Lung (tissue), 12 donors: ENCODE data around the gene SLC35E4. TPM values are rescaled to one million over a fixed set of nuclear protein-coding genes. Genes with fewer than 3 reads are reported as not detected.
"Not testable (repeated sequence)": the region's sequence is repeated elsewhere in the genome, so short reads cannot be mapped to it uniquely, and the experiment has no call there.

ENCODE experiments used
- ATAC-seq: fragments of 200-7000 bp; cut with Tn5 transposase; one replicate; pipeline ENCODE4 v1.9.1; 2020; ENCODE audit warnings: moderate number of reproducible peaks; ENCODE audit not compliant: insufficient read depth, low FRiP score
- DNase-seq, 3 donors: peaks; one replicate each; pipeline ENCODE4 v3.0.0-alpha.2; 2013 to 2017
- H3K27ac ChIP-seq, 2 donors: one replicate each; pipeline ENCODE4 v1.5.1; 2013; ENCODE audit warnings: mild to moderate bottlenecking in 2 of 2, moderate library complexity in 2 of 2, control low read depth in 1 of 2, inconsistent platforms in 1 of 2, low read depth in 1 of 2, low read length in 1 of 2
- H3K27me3 ChIP-seq, 3 donors: one replicate each; pipeline ENCODE4 v1.5.1; 2013; ENCODE audit warnings: low read length in 2 of 3; ENCODE audit not compliant: control insufficient read depth in 3 of 3, insufficient read depth in 3 of 3
- H3K36me3 ChIP-seq, 4 donors: one replicate each; pipeline ENCODE4 v1.5.1; 2013; ENCODE audit warnings: low read length in 4 of 4, mild to moderate bottlenecking in 1 of 4, moderate library complexity in 1 of 4; ENCODE audit not compliant: control insufficient read depth in 4 of 4, insufficient read depth in 4 of 4
- H3K4me1 ChIP-seq, 5 donors: one replicate each; pipeline ENCODE4 v1.5.1; 2013; ENCODE audit warnings: low read length in 5 of 5, mild to moderate bottlenecking in 2 of 5, moderate library complexity in 1 of 5; ENCODE audit not compliant: control insufficient read depth in 5 of 5, insufficient read depth in 5 of 5
- H3K4me3 ChIP-seq: one replicate; pipeline ENCODE4 v1.5.1; 2013; ENCODE audit warnings: mild to moderate bottlenecking, control low read depth, moderate library complexity
- H3K9ac ChIP-seq, 2 donors: one replicate each; pipeline ENCODE4 v1.5.1; 2013; ENCODE audit warnings: low read length in 2 of 2, control low read depth in 1 of 2; ENCODE audit not compliant: insufficient read depth in 1 of 2
- H3K9me3 ChIP-seq, 4 donors: one replicate each; pipeline ENCODE4 v1.5.1; 2013; ENCODE audit warnings: low read length in 3 of 4, mild to moderate bottlenecking in 1 of 4, moderate library complexity in 1 of 4; ENCODE audit not compliant: control insufficient read depth in 4 of 4, insufficient read depth in 3 of 4
- WGBS, 2 donors: extraction: QIAGEN DNeasy Blood & Tissue Kit; methylation state at CpG; one replicate each; pipeline ENCODE4 v1.1.7; 2013; 5-methylcytosine and 5-hydroxymethylcytosine counted together
- polyA plus RNA-seq, 2 donors: library from polyadenylated mRNA; stranded (reverse); fragments of 200-250 nt; gene quantifications; one replicate each; pipeline ENCODE4 v1.2.1, GENCODE V29; 2013
- total RNA-seq, 2 donors: library from RNA; depleted of rRNA in 1 of 2; stranded (reverse); fragments of >200 nt in 1 of 2; gene quantifications; one replicate each; pipeline ENCODE4 v1.2.1, GENCODE V29; 2014 to 2021
- TF ChIP-seq, protein P1 (sequence below): IDR thresholded peaks from 2 replicates; pipeline ENCODE4 v1.5.1; 2012; ENCODE audit warnings: mild to moderate bottlenecking; ENCODE audit errors: control extremely low read depth, extremely low read depth
- donor health status: control.
- donor health status: control.
- donor health status: Bipolar disorder and iron deficiency.
- donor health status: healthy.
- donor health status: DM: yes; HTN: yes; CAD: no.

The SLC35E4 gene
- total and polyA plus RNA-seq, 4 donors: 1.6 to 4.8 (median 3.2) TPM

- H3K4me3 ChIP-seq: peak within 1 kb of the TSS; percentile 95
- no peaks in the 10 kb centered on the region for H3K9me3 ChIP-seq
- TF ChIP-seq, protein P1, sequence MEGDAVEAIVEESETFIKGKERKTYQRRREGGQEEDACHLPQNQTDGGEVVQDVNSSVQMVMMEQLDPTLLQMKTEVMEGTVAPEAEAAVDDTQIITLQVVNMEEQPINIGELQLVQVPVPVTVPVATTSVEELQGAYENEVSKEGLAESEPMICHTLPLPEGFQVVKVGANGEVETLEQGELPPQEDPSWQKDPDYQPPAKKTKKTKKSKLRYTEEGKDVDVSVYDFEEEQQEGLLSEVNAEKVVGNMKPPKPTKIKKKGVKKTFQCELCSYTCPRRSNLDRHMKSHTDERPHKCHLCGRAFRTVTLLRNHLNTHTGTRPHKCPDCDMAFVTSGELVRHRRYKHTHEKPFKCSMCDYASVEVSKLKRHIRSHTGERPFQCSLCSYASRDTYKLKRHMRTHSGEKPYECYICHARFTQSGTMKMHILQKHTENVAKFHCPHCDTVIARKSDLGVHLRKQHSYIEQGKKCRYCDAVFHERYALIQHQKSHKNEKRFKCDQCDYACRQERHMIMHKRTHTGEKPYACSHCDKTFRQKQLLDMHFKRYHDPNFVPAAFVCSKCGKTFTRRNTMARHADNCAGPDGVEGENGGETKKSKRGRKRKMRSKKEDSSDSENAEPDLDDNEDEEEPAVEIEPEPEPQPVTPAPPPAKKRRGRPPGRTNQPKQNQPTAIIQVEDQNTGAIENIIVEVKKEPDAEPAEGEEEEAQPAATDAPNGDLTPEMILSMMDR: no peak
- no peaks in the 10 kb centered on the region for H3K27me3 ChIP-seq
- H3K36me3 ChIP-seq: peaks cover 6 to 23% (median 16%) of the 10 kb centered on the region in 4 donors
- H3K27ac ChIP-seq: peak within 1 kb of the TSS; percentile 15 to 30
- ATAC-seq: peak; percentile 99
- 1% methylated on average over 48 to 49 of the region's 49 CpGs for WGBS, 2 donors
- peak within 1 kb of the TSS; percentile 91 to 92 for H3K9ac ChIP-seq
- peaks cover 4 to 15% (median 7%) of the 10 kb centered on the region in 5 donors for H3K4me1 ChIP-seq
- DNase-seq: peak; percentile 98 to 100 (median 99)
Measured at GRCh38 chr22:30591588-30592359, 43.8 kb upstream of the SLC35E4 start, which contains the start of gene PES1. Gene PES1, minus strand, starts transcription at chr22:30591910. Its CDS starts 77 bp downstream, at chr22:30591833.

GRCh38 chr22:30592360-30592713, 43.2 kb upstream of the SLC35E4 start:
- H3K36me3 ChIP-seq: peaks cover 1 to 17% (median 11%) of the 10 kb centered on the region in 4 donors
- H3K27ac ChIP-seq, DNase-seq, H3K9ac ChIP-seq, H3K4me3 ChIP-seq, ATAC-seq, H3K27me3 ChIP-seq, H3K9me3 ChIP-seq: not testable (repeated sequence)
- 35 to 36% methylated on average over 18 of the region's 18 CpGs for WGBS, 2 donors
- H3K4me1 ChIP-seq: peaks cover 4 to 15% (median 7%) of the 10 kb centered on the region in 5 donors

GRCh38 chr22:30596199-30596598, 39.4 kb upstream of the SLC35E4 start:
- Histone ChIP-seq H3K9ac (no peak overlapping the region), H3K27me3 (no peaks in the 10 kb centered on the region), H3K36me3 (no peaks in the 10 kb centered on the region), H3K4me3 (no peak overlapping the region), H3K4me1 (peaks cover 0 to 6% (median 2%) of the 10 kb centered on the region in 5 donors), H3K27ac (no peak overlapping the region), H3K9me3 (no peaks in the 10 kb centered on the region)
- ATAC-seq: no peak
- TF ChIP-seq, protein P1: no peak
- DNase-seq: peak in 1 of 3 donors; percentile 14
- 62 to 65% methylated on average over 2 of the region's 2 CpGs for WGBS, 2 donors

GRCh38 chr22:30596886-30597285, 38.7 kb upstream of the SLC35E4 start:
- no peak overlapping the region for H3K4me3 ChIP-seq
- DNase-seq (no peak), ATAC-seq (no peak)
- TF ChIP-seq, protein P1: no peak
- no peaks in the 10 kb centered on the region for H3K36me3 ChIP-seq
- WGBS, 2 donors: 90 to 95% methylated on average over 25 to 29 of the region's 29 CpGs
- no peaks in the 10 kb centered on the region for H3K9me3 ChIP-seq
- no peaks in the 10 kb centered on the region for H3K27me3 ChIP-seq
- H3K27ac ChIP-seq: no peak overlapping the region
- peaks cover 0 to 6% (median 0%) of the 10 kb centered on the region in 5 donors for H3K4me1 ChIP-seq
- no peak overlapping the region for H3K9ac ChIP-seq
